GM12873 (cell line): ENCODE data around the gene CCL19.

Source experiments
- TF ChIP-seq, protein P1 (sequence below): IDR thresholded peaks from 2 replicates; pipeline ENCODE4 v1.5.1; 2012; ENCODE audit warnings: low read depth, mild to moderate bottlenecking, moderate library complexity, low read length, control low read depth; ENCODE audit not compliant: insufficient read depth; ENCODE audit errors: missing control alignments

The CCL19 gene

DNA sequence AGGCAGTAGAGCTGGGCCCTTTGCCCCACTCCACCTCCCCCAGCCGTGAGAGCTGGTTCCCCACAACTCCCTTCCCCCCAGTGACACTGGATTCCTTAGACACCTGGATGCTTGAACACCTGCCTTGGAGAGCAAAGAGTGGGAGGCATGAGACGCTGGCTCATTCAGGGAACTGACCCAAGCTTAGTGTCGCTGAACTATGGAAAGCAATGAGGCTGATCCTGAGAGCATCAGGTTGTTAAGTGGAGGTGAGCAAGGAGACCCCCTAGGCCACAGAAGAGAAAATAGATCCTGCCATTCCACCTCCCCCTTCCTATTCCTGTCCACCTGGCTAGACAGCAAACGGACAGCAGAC lies 2.0 kb downstream of the CCL19 start:
- TF ChIP-seq, protein P1, sequence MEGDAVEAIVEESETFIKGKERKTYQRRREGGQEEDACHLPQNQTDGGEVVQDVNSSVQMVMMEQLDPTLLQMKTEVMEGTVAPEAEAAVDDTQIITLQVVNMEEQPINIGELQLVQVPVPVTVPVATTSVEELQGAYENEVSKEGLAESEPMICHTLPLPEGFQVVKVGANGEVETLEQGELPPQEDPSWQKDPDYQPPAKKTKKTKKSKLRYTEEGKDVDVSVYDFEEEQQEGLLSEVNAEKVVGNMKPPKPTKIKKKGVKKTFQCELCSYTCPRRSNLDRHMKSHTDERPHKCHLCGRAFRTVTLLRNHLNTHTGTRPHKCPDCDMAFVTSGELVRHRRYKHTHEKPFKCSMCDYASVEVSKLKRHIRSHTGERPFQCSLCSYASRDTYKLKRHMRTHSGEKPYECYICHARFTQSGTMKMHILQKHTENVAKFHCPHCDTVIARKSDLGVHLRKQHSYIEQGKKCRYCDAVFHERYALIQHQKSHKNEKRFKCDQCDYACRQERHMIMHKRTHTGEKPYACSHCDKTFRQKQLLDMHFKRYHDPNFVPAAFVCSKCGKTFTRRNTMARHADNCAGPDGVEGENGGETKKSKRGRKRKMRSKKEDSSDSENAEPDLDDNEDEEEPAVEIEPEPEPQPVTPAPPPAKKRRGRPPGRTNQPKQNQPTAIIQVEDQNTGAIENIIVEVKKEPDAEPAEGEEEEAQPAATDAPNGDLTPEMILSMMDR: no peak

DNA sequence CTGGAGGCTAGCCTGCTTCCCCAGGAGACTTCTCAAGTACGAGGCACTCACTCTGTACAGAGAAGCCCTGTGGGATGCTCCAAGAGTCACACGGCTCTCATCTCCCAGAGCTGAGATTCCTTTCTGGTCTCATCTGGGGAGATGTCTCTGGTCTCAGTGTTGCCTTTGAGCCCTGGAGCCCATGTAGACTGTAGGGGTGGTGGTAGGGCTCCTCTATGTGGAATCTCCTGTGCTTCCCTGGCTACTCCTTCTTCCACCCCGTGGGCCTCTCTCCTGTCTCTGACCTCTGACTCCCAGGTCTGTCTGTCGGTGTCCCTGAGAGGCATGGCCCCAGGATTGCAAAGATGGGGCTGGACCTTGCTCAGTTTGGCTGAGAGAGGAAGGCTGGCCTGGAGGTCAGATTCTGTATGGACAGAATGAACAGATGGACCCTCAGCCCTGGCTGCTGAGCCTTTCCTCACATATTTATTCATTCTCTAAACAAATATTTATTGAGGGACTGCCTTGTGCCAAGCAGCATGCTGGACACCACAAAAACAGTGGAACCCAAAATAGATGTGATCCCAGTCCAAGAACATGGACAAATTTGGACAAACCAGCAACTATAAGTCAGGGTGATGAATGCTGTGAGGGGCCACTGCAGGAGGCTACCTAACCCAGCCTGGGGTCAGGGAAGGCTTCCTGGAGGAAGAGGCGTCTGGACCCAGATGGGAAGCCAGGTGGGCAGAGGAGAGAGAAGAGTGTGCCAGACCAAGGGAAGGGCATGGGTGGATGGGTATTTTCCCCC lies 2.6 kb downstream of the CCL19 start:
- TF ChIP-seq, protein P1: no peak

DNA sequence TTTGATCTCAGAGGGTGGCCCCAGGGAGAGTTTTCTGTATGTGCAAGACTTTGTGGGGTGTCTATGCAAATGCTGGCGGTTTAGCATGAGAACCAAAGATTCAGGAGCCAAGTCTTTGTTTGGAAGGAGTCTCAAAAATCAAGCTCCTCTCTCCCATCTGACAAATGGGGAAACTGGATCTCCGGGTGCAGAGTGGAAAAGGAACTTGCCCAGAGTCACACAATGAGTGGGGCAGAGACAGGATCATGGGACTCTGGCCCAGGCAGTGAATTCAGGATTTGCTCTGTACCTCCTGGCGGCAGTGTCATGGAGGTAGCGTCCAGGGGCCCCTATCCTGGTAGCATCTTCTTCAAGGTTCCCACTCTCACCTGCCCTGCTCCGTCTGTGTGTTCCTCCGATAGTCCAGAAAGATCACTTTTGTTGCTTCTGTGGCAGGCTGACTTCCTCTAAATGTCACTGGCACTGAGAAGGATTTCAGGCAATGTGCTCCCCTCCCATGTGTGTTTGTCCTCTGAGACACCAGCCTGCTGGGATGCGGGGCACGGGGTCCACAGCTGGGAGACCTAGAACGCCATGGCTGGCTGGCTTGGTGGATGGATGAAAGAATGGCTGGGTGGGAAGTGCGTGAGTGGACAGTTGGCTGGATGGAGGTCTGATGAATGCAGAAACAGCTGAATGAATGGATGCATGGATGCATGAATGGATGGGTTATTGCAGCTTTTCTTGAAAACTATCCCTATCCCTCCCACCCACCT lies 3.6 kb downstream of the CCL19 start:
- TF ChIP-seq, protein P1: no peak

DNA sequence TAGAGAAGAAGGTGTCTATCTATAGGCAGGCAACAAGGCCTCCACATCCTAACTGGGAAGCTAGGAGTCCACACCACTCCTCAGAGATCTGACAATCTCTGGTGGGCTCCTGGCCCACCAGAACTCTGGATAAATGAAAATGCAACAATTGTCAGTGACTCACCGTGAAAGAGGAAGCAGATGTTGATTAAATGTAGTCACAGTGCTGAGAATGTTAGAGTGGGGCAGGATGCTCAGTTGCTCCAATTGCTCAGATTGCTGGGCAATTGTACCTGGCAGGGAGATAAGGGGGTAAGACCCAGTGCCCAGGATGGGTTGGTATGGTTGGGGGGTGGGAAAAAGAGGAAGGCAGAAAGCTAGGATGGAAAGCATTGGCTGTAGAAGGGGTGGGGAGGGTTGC lies 4.3 kb downstream of the CCL19 start:
- TF ChIP-seq, protein P1: no peak

DNA sequence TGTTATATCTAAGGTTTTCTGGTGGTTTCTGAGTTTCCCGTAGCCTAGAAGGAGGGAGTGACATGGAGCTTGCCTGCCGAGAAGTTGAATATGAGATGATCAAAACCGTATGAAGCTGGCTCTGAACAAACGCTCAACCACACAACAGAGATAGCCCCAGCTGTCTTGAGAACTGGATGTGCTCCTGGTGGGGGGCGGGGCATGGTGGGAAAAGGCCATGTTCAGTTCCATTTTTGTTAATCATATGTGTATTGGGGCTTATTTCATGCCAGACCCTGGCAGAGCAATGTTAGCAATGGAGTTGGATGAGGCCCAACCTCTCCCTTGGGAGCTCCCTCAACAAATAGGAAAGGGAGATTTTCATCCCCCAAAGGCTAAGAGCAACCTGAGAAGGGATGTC lies 4.8 kb downstream of the CCL19 start:
- TF ChIP-seq, protein P1: no peak

DNA sequence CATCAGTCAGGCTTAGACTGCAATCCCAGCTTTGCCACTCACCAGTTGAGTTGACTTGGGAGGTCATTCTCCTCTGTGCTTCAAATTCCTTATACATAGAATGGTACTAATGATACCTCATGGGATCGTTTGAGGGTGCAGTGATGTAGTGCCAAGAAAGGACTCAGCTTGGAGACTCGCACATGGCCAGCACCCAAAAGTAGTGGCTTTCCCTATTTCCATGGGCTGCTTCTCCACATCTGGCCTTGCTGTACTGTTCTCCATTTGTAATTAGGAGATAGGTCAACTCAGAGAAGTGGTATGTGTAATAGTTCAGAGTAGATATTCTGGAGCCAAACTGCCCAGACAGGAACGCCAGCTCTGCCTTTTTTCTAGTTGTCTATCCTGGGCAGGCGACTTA lies 5.5 kb downstream of the CCL19 start:
- TF ChIP-seq, protein P1: no peak

DNA sequence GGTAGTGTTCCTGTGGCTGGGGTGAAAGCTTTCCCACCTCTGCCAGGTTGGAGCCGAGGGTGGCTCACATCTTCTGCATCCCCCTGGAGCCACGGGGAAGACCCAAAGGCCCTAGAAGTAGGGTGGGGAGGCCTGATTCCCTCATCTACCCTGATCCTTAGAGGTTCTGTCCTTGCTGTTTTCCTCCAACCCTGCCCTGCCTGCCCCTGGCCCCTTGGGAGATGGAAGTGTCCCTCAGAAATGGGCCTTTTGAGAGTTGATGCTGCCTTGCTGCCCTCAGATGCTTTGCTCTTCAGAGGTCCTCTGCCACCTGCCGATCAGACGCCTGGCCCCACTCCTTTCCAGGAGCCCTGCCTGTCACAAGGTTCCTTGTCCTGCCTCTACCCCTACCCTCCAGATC lies 6.3 kb downstream of the CCL19 start:
- TF ChIP-seq, protein P1: no peak
